ENCODE results near the gene AGBL5. TPM values are rescaled to one million over a fixed set of nuclear protein-coding genes. Genes with fewer than 3 reads are reported as not detected.

Gene AGBL5
- total and polyA plus RNA-seq, 8 donors = 7.8 to 29.0 (median 12.2) TPM

- intact Hi-C loops (cut with DNase I; ENCODE audit: low total_unique reads) = no loop called here
- Histone ChIP-seq H3K36me3 (peaks cover 25 to 73% (median 66%) of the 10 kb centered on the region in 4 donors), H3K4me3 (no peak overlapping the region)
These were observed 26.1 kb upstream of the AGBL5 start for GRCh38 chr2:27025281-27025800.

GRCh38 chr2:27025861-27026851 is 25.3 kb upstream of the AGBL5 start:
- no peak overlapping the region for H3K27ac ChIP-seq
- intact Hi-C loops (cut with DNase I; ENCODE audit: low total_unique reads) = no loop called here
- WGBS, 5 donors = 91 to 94% (median 91%) methylated on average over 24 of the region's 24 CpGs
- H3K36me3 ChIP-seq = peaks cover 25 to 73% (median 66%) of the 10 kb centered on the region in 4 donors
- no peak for TF ChIP-seq POLR2AphosphoS5 (IDR thresholded peaks at IDR 0.05)
- TF ChIP-seq, protein P1, sequence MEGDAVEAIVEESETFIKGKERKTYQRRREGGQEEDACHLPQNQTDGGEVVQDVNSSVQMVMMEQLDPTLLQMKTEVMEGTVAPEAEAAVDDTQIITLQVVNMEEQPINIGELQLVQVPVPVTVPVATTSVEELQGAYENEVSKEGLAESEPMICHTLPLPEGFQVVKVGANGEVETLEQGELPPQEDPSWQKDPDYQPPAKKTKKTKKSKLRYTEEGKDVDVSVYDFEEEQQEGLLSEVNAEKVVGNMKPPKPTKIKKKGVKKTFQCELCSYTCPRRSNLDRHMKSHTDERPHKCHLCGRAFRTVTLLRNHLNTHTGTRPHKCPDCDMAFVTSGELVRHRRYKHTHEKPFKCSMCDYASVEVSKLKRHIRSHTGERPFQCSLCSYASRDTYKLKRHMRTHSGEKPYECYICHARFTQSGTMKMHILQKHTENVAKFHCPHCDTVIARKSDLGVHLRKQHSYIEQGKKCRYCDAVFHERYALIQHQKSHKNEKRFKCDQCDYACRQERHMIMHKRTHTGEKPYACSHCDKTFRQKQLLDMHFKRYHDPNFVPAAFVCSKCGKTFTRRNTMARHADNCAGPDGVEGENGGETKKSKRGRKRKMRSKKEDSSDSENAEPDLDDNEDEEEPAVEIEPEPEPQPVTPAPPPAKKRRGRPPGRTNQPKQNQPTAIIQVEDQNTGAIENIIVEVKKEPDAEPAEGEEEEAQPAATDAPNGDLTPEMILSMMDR (IDR thresholded peaks at IDR 0.05) = no peak
- TF ChIP-seq POLR2A (IDR thresholded peaks at IDR 0.05) = no peak
- no peaks in the 10 kb centered on the region for H3K27me3 ChIP-seq
- H3K4me1 ChIP-seq = peaks cover 0 to 9% (median 7%) of the 10 kb centered on the region in 4 donors
- no peaks in the 10 kb centered on the region for H3K9me3 ChIP-seq
- H3K4me3 ChIP-seq = no peak overlapping the region
- DNase-seq = no peak

More at GRCh38 chr2:27025281-27025800, 26.1 kb upstream of the AGBL5 start:
- TF ChIP-seq POLR2AphosphoS5 (IDR thresholded peaks at IDR 0.05) (no peak), EP300 (IDR thresholded peaks at IDR 0.05) (no peak), POLR2A (IDR thresholded peaks at IDR 0.05) (no peak)
- TF ChIP-seq, protein P1 (IDR thresholded peaks at IDR 0.05) = no peak
- H3K4me1 ChIP-seq = peaks cover 0 to 17% (median 12%) of the 10 kb centered on the region in 4 donors
- no peak for DNase-seq
- no peak overlapping the region for H3K27ac ChIP-seq
- H3K27me3 ChIP-seq = no peaks in the 10 kb centered on the region
- no peaks in the 10 kb centered on the region for H3K9me3 ChIP-seq
- WGBS, 5 donors = 89 to 98% (median 92%) methylated on average over 5 to 13 of the region's 13 CpGs

- no peaks in the 10 kb centered on the region for H3K27me3 ChIP-seq
- H3K4me1 ChIP-seq = peaks cover 0 to 9% (median 8%) of the 10 kb centered on the region in 4 donors
- peaks cover 25 to 68% (median 64%) of the 10 kb centered on the region in 4 donors for H3K36me3 ChIP-seq
- 89 to 94% (median 93%) methylated on average over 9 to 10 of the region's 10 CpGs for WGBS, 5 donors
- intact Hi-C loops (cut with DNase I; ENCODE audit: low total_unique reads) = no loop called here
- TF ChIP-seq POLR2A (IDR thresholded peaks at IDR 0.05) (no peak), POLR2AphosphoS5 (IDR thresholded peaks at IDR 0.05) (no peak), EP300 (IDR thresholded peaks at IDR 0.05) (no peak)
- TF ChIP-seq, protein P1 (IDR thresholded peaks at IDR 0.05) = no peak
- no peak overlapping the region for H3K4me3 ChIP-seq
- no peak for DNase-seq
- H3K9me3 ChIP-seq = no peaks in the 10 kb centered on the region
- no peak overlapping the region for H3K27ac ChIP-seq
These were observed 24.2 kb upstream of the AGBL5 start for GRCh38 chr2:27027211-27027651.

- 79 to 100% (median 87%) methylated on average over 2 of the region's 2 CpGs for WGBS, 5 donors
- H3K9me3 ChIP-seq = no peaks in the 10 kb centered on the region
- H3K27ac ChIP-seq = no peak overlapping the region
- intact Hi-C loops (cut with DNase I; ENCODE audit: low total_unique reads) = no loop called here
- H3K27me3 ChIP-seq = no peaks in the 10 kb centered on the region
- TF ChIP-seq POLR2AphosphoS5 (IDR thresholded peaks at IDR 0.05) (no peak), EP300 (IDR thresholded peaks at IDR 0.05) (no peak), POLR2A (IDR thresholded peaks at IDR 0.05) (no peak)
- TF ChIP-seq, protein P1 (IDR thresholded peaks at IDR 0.05) = no peak
- H3K4me1 ChIP-seq = peaks cover 6 to 21% (median 18%) of the 10 kb centered on the region in 4 donors
- H3K36me3 ChIP-seq = peaks cover 12 to 50% (median 46%) of the 10 kb centered on the region in 4 donors
- no peak for DNase-seq
- no peak overlapping the region for H3K4me3 ChIP-seq
These were observed 22.4 kb upstream of the AGBL5 start for GRCh38 chr2:27029051-27029450.

Data from stomach (tissue), 9 donors.